ENCODE data around the gene GIPC1. TPM values are rescaled to one million over a fixed set of nuclear protein-coding genes. Genes with fewer than 3 reads are reported as not detected.

The GIPC1 gene
- total RNA-seq, 1 experiment from 2014 or later = 98.7 TPM

- TF ChIP-seq CTCF (IDR thresholded peaks at IDR 0.05; ENCODE audit: insufficient read depth in 1 of 2, low read depth in 1 of 2, low read length in 1 of 2, severe bottlenecking in 1 of 2, unreplicated experiment in 1 of 2) = no peak
- DNase-seq = no peak
- no peaks in the 10 kb centered on the region for H3K27me3 Mint-ChIP-seq (ENCODE audit: insufficient read depth, unreplicated experiment)
- CTCF ChIA-PET = no interaction called here
- no peaks in the 10 kb centered on the region for H3K27me3 ChIP-seq (replicated peaks; ENCODE audit: control insufficient read depth, insufficient read depth, low read length)
- H3K9me3 Mint-ChIP-seq (ENCODE audit: unreplicated experiment) = no peaks in the 10 kb centered on the region
- no peak overlapping the region for H3K4me3 Mint-ChIP-seq (ENCODE audit: unreplicated experiment)
- H3K4me1 Mint-ChIP-seq (ENCODE audit: low read depth, unreplicated experiment) = no peaks in the 10 kb centered on the region
- H3K27ac Mint-ChIP-seq (ENCODE audit: unreplicated experiment) = no peak overlapping the region
- peaks cover 49% of the 10 kb centered on the region for H3K36me3 Mint-ChIP-seq (ENCODE audit: insufficient read depth, unreplicated experiment)
- no peaks in the 10 kb centered on the region for H3K4me1 ChIP-seq
- POLR2A ChIA-PET = no interaction called here
- H3K9me3 ChIP-seq = no peaks in the 10 kb centered on the region
- H3K4me3 ChIP-seq (ENCODE audit: low read depth, low read length) = no peak overlapping the region
- BruUV-seq (replicated peaks) = no TSS peak
- intact Hi-C loops (cut with micrococcal nuclease; ENCODE audit: unreplicated experiment) = no loop called here
- peaks cover 7% of the 10 kb centered on the region for H3K36me3 ChIP-seq (ENCODE audit: control insufficient read depth, insufficient read depth, low read length)
Measured at GRCh38 chr19:14446336-14447036, 49.4 kb downstream of the GIPC1 start.

- peaks cover 6% of the 10 kb centered on the region for H3K36me3 ChIP-seq (ENCODE audit: control insufficient read depth, insufficient read depth, low read length)
- no peaks in the 10 kb centered on the region for H3K4me1 Mint-ChIP-seq (ENCODE audit: low read depth, unreplicated experiment)
- no peaks in the 10 kb centered on the region for H3K9me3 ChIP-seq
- no peaks in the 10 kb centered on the region for H3K27me3 ChIP-seq (replicated peaks; ENCODE audit: control insufficient read depth, insufficient read depth, low read length)
- ChIA-PET POLR2A (no interaction called here), CTCF (no interaction called here)
- H3K36me3 Mint-ChIP-seq (ENCODE audit: insufficient read depth, unreplicated experiment) = peaks cover 50% of the 10 kb centered on the region
- TF ChIP-seq CTCF (IDR thresholded peaks at IDR 0.05; ENCODE audit: insufficient read depth in 1 of 2, low read depth in 1 of 2, low read length in 1 of 2, severe bottlenecking in 1 of 2, unreplicated experiment in 1 of 2) = no peak
- no TSS peak for BruUV-seq (replicated peaks)
- no peak overlapping the region for H3K4me3 Mint-ChIP-seq (ENCODE audit: unreplicated experiment)
- DNase-seq = no peak
- no peaks in the 10 kb centered on the region for H3K9me3 Mint-ChIP-seq (ENCODE audit: unreplicated experiment)
- H3K27me3 Mint-ChIP-seq (ENCODE audit: insufficient read depth, unreplicated experiment) = no peaks in the 10 kb centered on the region
- H3K4me1 ChIP-seq = no peaks in the 10 kb centered on the region
- no peak overlapping the region for H3K4me3 ChIP-seq (ENCODE audit: low read depth, low read length)
- H3K27ac Mint-ChIP-seq (ENCODE audit: unreplicated experiment) = no peak overlapping the region
- intact Hi-C loops (cut with micrococcal nuclease; ENCODE audit: unreplicated experiment) = no loop called here
Measured at GRCh38 chr19:14443632-14444216, 52.2 kb downstream of the GIPC1 start.

GRCh38 chr19:14442891-14443631, 52.9 kb downstream of the GIPC1 start:
- no TSS peak for BruUV-seq (replicated peaks)
- TF ChIP-seq CTCF (IDR thresholded peaks at IDR 0.05; ENCODE audit: insufficient read depth in 1 of 2, low read depth in 1 of 2, low read length in 1 of 2, severe bottlenecking in 1 of 2, unreplicated experiment in 1 of 2) = no peak
- intact Hi-C loops (cut with micrococcal nuclease; ENCODE audit: unreplicated experiment) = no loop called here
- H3K9me3 Mint-ChIP-seq (ENCODE audit: unreplicated experiment) = no peaks in the 10 kb centered on the region
- H3K4me1 ChIP-seq = no peaks in the 10 kb centered on the region
- H3K9me3 ChIP-seq = no peaks in the 10 kb centered on the region
- POLR2A ChIA-PET = no interaction called here
- H3K4me3 Mint-ChIP-seq (ENCODE audit: unreplicated experiment) = no peak overlapping the region
- no peaks in the 10 kb centered on the region for H3K4me1 Mint-ChIP-seq (ENCODE audit: low read depth, unreplicated experiment)
- no peak overlapping the region for H3K27ac Mint-ChIP-seq (ENCODE audit: unreplicated experiment)
- no peaks in the 10 kb centered on the region for H3K27me3 Mint-ChIP-seq (ENCODE audit: insufficient read depth, unreplicated experiment)
- H3K4me3 ChIP-seq (ENCODE audit: low read depth, low read length) = no peak overlapping the region
- H3K27me3 ChIP-seq (replicated peaks; ENCODE audit: control insufficient read depth, insufficient read depth, low read length) = no peaks in the 10 kb centered on the region
- H3K36me3 ChIP-seq (ENCODE audit: control insufficient read depth, insufficient read depth, low read length) = peaks cover 6% of the 10 kb centered on the region
- DNase-seq = no peak
- CTCF ChIA-PET = no interaction called here
- peaks cover 51% of the 10 kb centered on the region for H3K36me3 Mint-ChIP-seq (ENCODE audit: insufficient read depth, unreplicated experiment)

Measured in Caco-2 (cell line).